HEK293 (cell line): ENCODE results near the gene UTP11.

Experiments used
- CTCF ChIA-PET: fragments of 350-600 bp; formaldehyde crosslinking; extraction: SDS; loops from one replicate; lab custom pipeline; 2021; ENCODE audit warnings: antibody characterized with exemption; lab: Yijun Ruan, JAX
- POLR2A ChIA-PET: fragments of 300-600 bp; formaldehyde crosslinking; extraction: SDS; loops from one replicate; lab custom pipeline; 2020; ENCODE audit warnings: antibody characterized with exemption, inconsistent platforms; lab: Yijun Ruan, JAX
- H3K27ac ChIP-seq: fragments of 200-500 bp; sonication (Bioruptor generic); 2 replicates; pipeline ENCODE4 v1.5.1; 2014; ENCODE audit warnings: low read depth, low read length, control low read depth, inconsistent platforms; ENCODE audit errors: extremely low read depth
- H3K36me3 ChIP-seq, 2 experiments: fragments of 200-500 bp in 1 of 2; sonication (Bioruptor generic) in 1 of 2; 1 replicate in 1 of 2; 2 replicates in 1 of 2; pipeline ENCODE4 v1.5.1; 2014 to 2017; ENCODE audit warnings: inconsistent platforms in 2 of 2, low read length in 2 of 2; ENCODE audit not compliant: control insufficient read depth in 2 of 2, insufficient read depth in 1 of 2
- H3K4me1 ChIP-seq: fragments of 200-500 bp; sonication (Bioruptor generic); 2 replicates; pipeline ENCODE4 v1.5.1; 2014; ENCODE audit warnings: mild to moderate bottlenecking, low read length, inconsistent platforms; ENCODE audit not compliant: control insufficient read depth, insufficient read depth
- H3K4me3 ChIP-seq: 2 replicates; pipeline ENCODE4 v1.5.1; 2011; ENCODE audit warnings: low read depth, mild to moderate bottlenecking, control low read depth, low read length, moderate library complexity
- H3K9me3 ChIP-seq: fragments of 200-500 bp; sonication (Bioruptor generic); 2 replicates; pipeline ENCODE4 v1.5.1; 2014; ENCODE audit warnings: low read depth, low read length, inconsistent platforms; ENCODE audit not compliant: control insufficient read depth, insufficient read depth
- BCL6B ChIP-seq: fragments of 450-650 bp; formaldehyde crosslinking; IDR thresholded peaks from 2 replicates; pipeline ENCODE4 v1.5.1; 2017; ENCODE audit warnings: missing biosample characterization, missing genetic modification characterization
- CTCF ChIP-seq: fragments of 450-650 bp; formaldehyde crosslinking; IDR thresholded peaks from 2 replicates; pipeline ENCODE4 v1.5.1; 2016; ENCODE audit warnings: missing biosample characterization, missing genetic modification characterization
- EGR2 ChIP-seq: fragments of 450-650 bp; formaldehyde crosslinking; IDR thresholded peaks from 2 replicates; pipeline ENCODE4 v1.5.1; 2016; ENCODE audit warnings: low read depth, missing biosample characterization, missing genetic modification characterization
- HIC1 ChIP-seq: fragments of 450-650 bp; formaldehyde crosslinking; IDR thresholded peaks from 2 replicates; pipeline ENCODE4 v1.5.1; 2016; ENCODE audit warnings: missing biosample characterization, missing genetic modification characterization
- HOXC10 ChIP-seq: sonication (generic); formaldehyde crosslinking; IDR thresholded peaks from 2 replicates; pipeline ENCODE4 v1.8.1; 2023; ENCODE audit warnings: mild to moderate bottlenecking, missing genetic modification reagents
- KLF7 ChIP-seq: fragments of 450-650 bp; formaldehyde crosslinking; IDR thresholded peaks from 2 replicates; pipeline ENCODE4 v1.5.1; 2016; ENCODE audit warnings: missing biosample characterization, missing genetic modification characterization, borderline replicate concordance
- MZF1 ChIP-seq: fragments of 450-650 bp; formaldehyde crosslinking; IDR thresholded peaks from 2 replicates; pipeline ENCODE4 v1.5.1; 2017; ENCODE audit warnings: missing biosample characterization, missing genetic modification characterization, borderline replicate concordance
- SCRT1 ChIP-seq: fragments of 450-650 bp; formaldehyde crosslinking; IDR thresholded peaks from 2 replicates; pipeline ENCODE4 v1.5.1; 2016; ENCODE audit warnings: missing biosample characterization, missing genetic modification characterization, borderline replicate concordance
- SP2 ChIP-seq: fragments of 450-650 bp; formaldehyde crosslinking; IDR thresholded peaks from 2 replicates; pipeline ENCODE4 v1.5.1; 2016; ENCODE audit warnings: missing biosample characterization, missing genetic modification characterization
- SP7 ChIP-seq: fragments of 450-650 bp; formaldehyde crosslinking; IDR thresholded peaks from 2 replicates; pipeline ENCODE4 v1.5.1; 2016; ENCODE audit warnings: missing biosample characterization, missing genetic modification characterization
- ZBTB6 ChIP-seq: fragments of 450-650 bp; formaldehyde crosslinking; IDR thresholded peaks from 2 replicates; pipeline ENCODE4 v1.5.1; 2017; ENCODE audit warnings: missing biosample characterization, missing genetic modification characterization
- ZFP37 ChIP-seq: fragments of 450-650 bp; formaldehyde crosslinking; IDR thresholded peaks from 2 replicates; pipeline ENCODE4 v1.5.1; 2016; ENCODE audit warnings: missing biosample characterization, missing genetic modification characterization
- ZNF114 ChIP-seq: fragments of 450-650 bp; formaldehyde crosslinking; IDR thresholded peaks from 2 replicates; pipeline ENCODE4 v1.5.0; 2017; ENCODE audit warnings: missing biosample characterization, missing genetic modification characterization
- ZNF132 ChIP-seq: fragments of 450-650 bp; formaldehyde crosslinking; IDR thresholded peaks from 2 replicates; pipeline ENCODE4 v1.5.1; 2017; ENCODE audit warnings: missing biosample characterization, missing genetic modification characterization, borderline replicate concordance
- ZNF138 ChIP-seq: fragments of 450-650 bp; formaldehyde crosslinking; IDR thresholded peaks from 2 replicates; pipeline ENCODE4 v1.5.1; 2016; ENCODE audit warnings: missing biosample characterization, missing genetic modification characterization, borderline replicate concordance
- ZNF19 ChIP-seq: fragments of 450-650 bp; formaldehyde crosslinking; IDR thresholded peaks from 2 replicates; pipeline ENCODE4; 2016; ENCODE audit warnings: missing biosample characterization, missing genetic modification characterization, low read depth
- ZNF214 ChIP-seq: fragments of 450-650 bp; formaldehyde crosslinking; IDR thresholded peaks from 2 replicates; pipeline ENCODE4 v1.5.1; 2017; ENCODE audit warnings: missing biosample characterization, mild to moderate bottlenecking, missing genetic modification characterization, borderline replicate concordance
- ZNF248 ChIP-seq: fragments of 450-650 bp; formaldehyde crosslinking; IDR thresholded peaks from 2 replicates; pipeline ENCODE4 v1.5.1; 2017; ENCODE audit warnings: missing biosample characterization, missing genetic modification characterization
- ZNF366 ChIP-seq: fragments of 450-650 bp; formaldehyde crosslinking; conservative IDR thresholded peaks from 2 replicates; pipeline ENCODE4 v1.5.1; 2016; ENCODE audit warnings: missing biosample characterization, missing genetic modification characterization
- ZNF394 ChIP-seq: fragments of 450-650 bp; formaldehyde crosslinking; IDR thresholded peaks from 2 replicates; pipeline ENCODE4 v1.5.1; 2016; ENCODE audit warnings: missing biosample characterization, missing genetic modification characterization, mild to moderate bottlenecking, moderate library complexity, borderline replicate concordance
- ZNF548 ChIP-seq: fragments of 450-650 bp; formaldehyde crosslinking; IDR thresholded peaks from 2 replicates; pipeline ENCODE4 v1.5.1; 2016; ENCODE audit warnings: missing biosample characterization, missing genetic modification characterization
- ZNF600 ChIP-seq: fragments of 450-650 bp; formaldehyde crosslinking; IDR thresholded peaks from 2 replicates; pipeline ENCODE4 v1.5.1; 2016; ENCODE audit warnings: missing biosample characterization, missing genetic modification characterization
- ZNF692 ChIP-seq: fragments of 450-650 bp; formaldehyde crosslinking; IDR thresholded peaks from 2 replicates; pipeline ENCODE4 v1.5.1; 2016; ENCODE audit warnings: missing biosample characterization, missing genetic modification characterization
- ZNF837 ChIP-seq: fragments of 450-650 bp; formaldehyde crosslinking; IDR thresholded peaks from 2 replicates; pipeline ENCODE4 v1.5.1; 2016; ENCODE audit warnings: missing biosample characterization, missing genetic modification characterization

UTP11 gene

GRCh38 chr1:38071312-38072256 is 59.0 kb downstream of the UTP11 start (continued):
- TF ChIP-seq SP7 (tag by site-specific recombination) (0 out of 2 replicates have a peak, but pooled peaks have one; percentile 19), ZNF548 (tag by site-specific recombination) (no peak), ZNF600 (tag by site-specific recombination) (no peak), ZNF138 (tag by site-specific recombination) (no peak)
- TF ChIP-seq, all 188 proteins: peak for 10

- ChIA-PET CTCF (interaction anchor here (1.1 to 2.2 kb wide), 4 partner anchors 32 to 746 kb away, joined by 3 to 27 read pairs (median 6); no protein-coding TSS in a partner anchor), POLR2A (no interaction called here)
Measured at GRCh38 chr1:38072858-38073257, 60.3 kb downstream of the UTP11 start.

More at GRCh38 chr1:38072858-38073257, 60.3 kb downstream of the UTP11 start:
- no peak overlapping the region for H3K4me3 ChIP-seq
- H3K4me1 ChIP-seq, result no peaks in the 10 kb centered on the region
- H3K27ac ChIP-seq, result no peak overlapping the region
- no peaks in the 10 kb centered on the region for H3K36me3 ChIP-seq
- H3K9me3 ChIP-seq, result no peaks in the 10 kb centered on the region
- TF ChIP-seq ZNF132 (tag by site-specific recombination), result no peak
- TF ChIP-seq CTCF (tag by site-specific recombination), result no peak
- no peak for TF ChIP-seq SP2 (tag by site-specific recombination)
- no peak for TF ChIP-seq MZF1 (tag by site-specific recombination)
- TF ChIP-seq ZNF692, result no peak
- no peak for TF ChIP-seq ZNF19
- TF ChIP-seq ZNF394, result no peak
- no peak for TF ChIP-seq HOXC10
- TF ChIP-seq ZBTB6 (tag by site-specific recombination), result no peak
- no peak for TF ChIP-seq ZNF248 (tag by site-specific recombination)
- no peak for TF ChIP-seq BCL6B (tag by site-specific recombination)
- TF ChIP-seq ZNF837 (tag by site-specific recombination), result no peak
- TF ChIP-seq KLF7 (tag by site-specific recombination), result no peak
- no peak for TF ChIP-seq ZNF366 (tag by site-specific recombination)
- TF ChIP-seq ZNF214 (tag by site-specific recombination), result no peak
- no peak for TF ChIP-seq ZNF114
- TF ChIP-seq SCRT1 (tag by site-specific recombination), result no peak
- TF ChIP-seq ZFP37 (tag by site-specific recombination), result no peak
- no peak for TF ChIP-seq HIC1
- no peak for TF ChIP-seq EGR2
